Daoy (cell line): Measurements from ENCODE around the gene SCARF1. TPM values are rescaled to one million over a fixed set of nuclear protein-coding genes. Genes with fewer than 3 reads are reported as not detected.
A peak's percentile ranks its signal among the peaks of the same experiment; 100 is the strongest.

Experiments
- DNase-seq: peaks from one replicate; pipeline ENCODE4 v3.0.0-alpha.2; 2015; ENCODE audit warnings: low read depth
- total RNA-seq: library from RNA; depleted of rRNA; stranded (reverse); fragments of >200 nt; shearing (Covaris generic); gene quantifications from 2 replicates; pipeline ENCODE4 v1.2.3, GENCODE V29; 2014

SCARF1 gene
- total RNA-seq, 1 experiment from 2014 or later: 4.0 TPM

GRCh38 chr17:1627982-1628855 is 17.3 kb downstream of the SCARF1 start, which contains the start of gene SLC43A2:
Gene SLC43A2, minus strand, starts transcription at chr17:1628834. Its CDS starts 960 bp downstream, at chr17:1627874.
- peak; percentile 93 for DNase-seq

GRCh38 chr17:1627182-1627981 is 18.1 kb downstream of the SCARF1 start:
- DNase-seq: no peak

- DNase-seq: no peak
Observed at GRCh38 chr17:1626333-1626732, 19.2 kb downstream of the SCARF1 start.

- DNase-seq: no peak
Observed at GRCh38 chr17:1625581-1625980, 20.0 kb downstream of the SCARF1 start.

GRCh38 chr17:1625053-1625452 is 20.5 kb downstream of the SCARF1 start:
- DNase-seq: no peak

GRCh38 chr17:1624650-1625049 is 20.9 kb downstream of the SCARF1 start:
- no peak for DNase-seq

GRCh38 chr17:1623057-1623630 is 22.4 kb downstream of the SCARF1 start:
- no peak for DNase-seq

GRCh38 chr17:1621273-1621954 is 24.1 kb downstream of the SCARF1 start:
- DNase-seq: no peak

- no peak for DNase-seq
Observed at GRCh38 chr17:1620486-1620885, 25.0 kb downstream of the SCARF1 start.

- DNase-seq: peak; percentile 92
Observed at GRCh38 chr17:1617620-1618174, 27.8 kb downstream of the SCARF1 start.

- DNase-seq: no peak
Observed at GRCh38 chr17:1616101-1616500, 29.4 kb downstream of the SCARF1 start.

GRCh38 chr17:1612400-1612799 is 33.1 kb downstream of the SCARF1 start:
- no peak for DNase-seq

GRCh38 chr17:1611715-1612114 is 33.8 kb downstream of the SCARF1 start:
- no peak for DNase-seq

GRCh38 chr17:1608676-1609075 is 36.9 kb downstream of the SCARF1 start:
- DNase-seq: no peak

- no peak for DNase-seq
Observed at GRCh38 chr17:1607971-1608320, 37.6 kb downstream of the SCARF1 start.

- no peak for DNase-seq
Observed at GRCh38 chr17:1606352-1606985, 39.1 kb downstream of the SCARF1 start.

GRCh38 chr17:1605681-1606351 is 39.7 kb downstream of the SCARF1 start:
- no peak for DNase-seq

GRCh38 chr17:1604831-1605528 is 40.6 kb downstream of the SCARF1 start:
- DNase-seq: no peak

GRCh38 chr17:1601571-1601970 is 44.0 kb downstream of the SCARF1 start:
- no peak for DNase-seq
